AG08395 (cell line): ENCODE results near the gene PDAP1.
A peak's percentile ranks its signal among the peaks of the same experiment; 100 is the strongest.
"Not testable (repeated sequence)": the region's sequence is repeated elsewhere in the genome, so short reads cannot be mapped to it uniquely, and the experiment has no call there.

Experiments used
- DNase-seq: peaks from one replicate; pipeline ENCODE4 v3.0.0; 2012; ENCODE audit warnings: mixed read lengths, low spot score

Gene PDAP1

GRCh38 chr7:99408379-99409191, at the start of gene PDAP1, which contains the start of gene BUD31:
TSS of gene PDAP1 (minus strand) at chr7:99408597. CDS start at chr7:99408548, 49 bp downstream.
TSS of gene BUD31 (plus strand) at chr7:99408969. CDS start at chr7:99411093, 2,124 bp downstream.
- DNase-seq = peak; percentile 96

GRCh38 chr7:99457650-99458493, 49.5 kb upstream of the PDAP1 start:
- DNase-seq = no peak

- DNase-seq = no peak
Measured at GRCh38 chr7:99457050-99457649, 48.8 kb upstream of the PDAP1 start.

GRCh38 chr7:99456288-99456687, 47.9 kb upstream of the PDAP1 start:
- no peak for DNase-seq

GRCh38 chr7:99455874-99456273, 47.5 kb upstream of the PDAP1 start:
- DNase-seq = no peak

- no peak for DNase-seq
Measured at GRCh38 chr7:99453105-99453504, 44.7 kb upstream of the PDAP1 start.

GRCh38 chr7:99452541-99452940, 44.1 kb upstream of the PDAP1 start:
- no peak for DNase-seq

- DNase-seq = no peak
Measured at GRCh38 chr7:99451936-99452335, 43.5 kb upstream of the PDAP1 start.

- no peak for DNase-seq
Measured at GRCh38 chr7:99449326-99449725, 40.9 kb upstream of the PDAP1 start.

- DNase-seq = no peak
Measured at GRCh38 chr7:99448855-99449254, 40.5 kb upstream of the PDAP1 start.

GRCh38 chr7:99447943-99448342, 39.5 kb upstream of the PDAP1 start:
- no peak for DNase-seq

GRCh38 chr7:99446096-99446495, 37.7 kb upstream of the PDAP1 start:
- no peak for DNase-seq

GRCh38 chr7:99440195-99440594, 31.8 kb upstream of the PDAP1 start:
- no peak for DNase-seq

- peak; percentile 100 for DNase-seq
Measured at GRCh38 chr7:99438573-99439480, 30.4 kb upstream of the PDAP1 start, which contains the start of the genes CPSF4 and PTCD1. TSS of gene CPSF4 (plus strand) at chr7:99438943. CDS start at chr7:99439083, 140 bp downstream. TSS of gene PTCD1 (minus strand) at chr7:99438798. CDS start at chr7:99435242, 3,556 bp downstream.

GRCh38 chr7:99437946-99438572, 29.7 kb upstream of the PDAP1 start:
- no peak for DNase-seq

- DNase-seq = no peak
Measured at GRCh38 chr7:99433158-99433557, 24.8 kb upstream of the PDAP1 start.

GRCh38 chr7:99431756-99432540, 23.6 kb upstream of the PDAP1 start:
- not testable (repeated sequence) for DNase-seq

- no peak for DNase-seq
Measured at GRCh38 chr7:99429756-99430155, 21.4 kb upstream of the PDAP1 start.

GRCh38 chr7:99428972-99429566, 20.7 kb upstream of the PDAP1 start:
- DNase-seq = no peak
